ENCODE data around the gene FLCN. TPM values are rescaled to one million over a fixed set of nuclear protein-coding genes. Genes with fewer than 3 reads are reported as not detected.

Gene FLCN
- total and polyA plus RNA-seq, 2 of the 13 experiments (the other 11 are each of a cell fraction or from before 2014, with no cell fraction given) = 16.6 to 24.9 TPM

- no peak for TF ChIP-seq ZNF251 (CRISPR knock-in tag; IDR thresholded peaks at IDR 0.05)
- TF ChIP-seq POLR2G (IDR thresholded peaks at IDR 0.05; ENCODE audit: low read depth, low read length) = peak; percentile 88
- peak; percentile 94 for TF ChIP-seq ZNF335 (CRISPR knock-in tag; IDR thresholded peaks at IDR 0.05)
- TF ChIP-seq TMF1 (CRISPR knock-in tag; IDR thresholded peaks at IDR 0.05; ENCODE audit: low read depth) = 0 out of 2 replicates have a peak, but pooled peaks have one; percentile 31
- 0 out of 2 replicates have a peak, but pooled peaks have one; percentile 52 for TF ChIP-seq ZC3H13 (CRISPR knock-in tag; IDR thresholded peaks at IDR 0.05)
- peak; percentile 73; the same call in 1 of the 2 replicates for TF ChIP-seq ETV5 (CRISPR knock-in tag; IDR thresholded peaks at IDR 0.05; ENCODE audit: borderline replicate concordance)
- peak; percentile 26 for TF ChIP-seq TEAD3 (CRISPR knock-in tag; optimal IDR thresholded peaks at IDR 0.05; ENCODE audit: borderline replicate concordance)
- TF ChIP-seq HNRNPK (IDR thresholded peaks at IDR 0.05; ENCODE audit: low read depth, low read length, poor library complexity, severe bottlenecking) = no peak
- peak; percentile 95 for TF ChIP-seq MXD1 (CRISPR knock-in tag; IDR thresholded peaks at IDR 0.05)
- TF ChIP-seq ZNF777 (CRISPR knock-in tag; IDR thresholded peaks at IDR 0.05) = peak; percentile 39; the same call in 1 of the 2 replicates
- TF ChIP-seq RXRB (CRISPR knock-in tag; IDR thresholded peaks at IDR 0.05; ENCODE audit: borderline replicate concordance) = peak; percentile 12; the same call in 1 of the 2 replicates
- TF ChIP-seq ISX (CRISPR knock-in tag; conservative IDR thresholded peaks at IDR 0.05) = 0 out of 2 replicates have a peak, but pooled peaks have one; percentile 30
- peak; percentile 71 for TF ChIP-seq ARNT2 (CRISPR knock-in tag; IDR thresholded peaks at IDR 0.05; ENCODE audit: low read depth)
- TF ChIP-seq PRDM15 (CRISPR knock-in tag; IDR thresholded peaks at IDR 0.05) = 0 out of 2 replicates have a peak, but pooled peaks have one; percentile 22
- peak; percentile 50 for TF ChIP-seq RAD21 (CRISPR knock-in tag; IDR thresholded peaks at IDR 0.05)
- peak; percentile 68 for TF ChIP-seq CBFB (CRISPR knock-in tag; IDR thresholded peaks at IDR 0.05)
- peak; percentile 68; the same call in 1 of the 2 replicates for TF ChIP-seq ZNF232 (CRISPR knock-in tag; IDR thresholded peaks at IDR 0.05; ENCODE audit: borderline replicate concordance)
- no peak for TF ChIP-seq RAD51 (IDR thresholded peaks at IDR 0.05; ENCODE audit: borderline replicate concordance)
- TF ChIP-seq ZNF326 (CRISPR knock-in tag; IDR thresholded peaks at IDR 0.05; ENCODE audit: borderline replicate concordance) = no peak
- TF ChIP-seq ZBTB4 (CRISPR knock-in tag; IDR thresholded peaks at IDR 0.05; ENCODE audit: borderline replicate concordance) = 0 out of 2 replicates have a peak, but pooled peaks have one; percentile 23
- 0 out of 2 replicates have a peak, but pooled peaks have one; percentile 42 for TF ChIP-seq ZNF780A (CRISPR knock-in tag; IDR thresholded peaks at IDR 0.05)
- peak; percentile 27; the same call in 1 of the 2 replicates for TF ChIP-seq NFKBIZ (CRISPR knock-in tag; IDR thresholded peaks at IDR 0.05)
Observed at GRCh38 chr17:17280613-17281549, 43.9 kb upstream of the FLCN start, which contains the start of gene COPS3 (continued).
